Endothelial cell (in vitro differentiated cells): Measurements from ENCODE around the gene ALK. TPM values are rescaled to one million over a fixed set of nuclear protein-coding genes. Genes with fewer than 3 reads are reported as not detected.

Experiments used
- DNase-seq: peaks from one replicate; pipeline ENCODE4 v3.0.0; 2021; ENCODE audit warnings: low spot score
- H3K27ac Mint-ChIP-seq: one replicate; pipeline ENCODE4 v1.8.0; 2021; ENCODE audit warnings: mixed read lengths, inconsistent platforms; ENCODE audit not compliant: unreplicated experiment
- H3K27me3 Mint-ChIP-seq: one replicate; pipeline ENCODE4 v1.8.0; 2021; ENCODE audit warnings: mild to moderate bottlenecking, moderate library complexity, mixed read lengths, inconsistent platforms; ENCODE audit not compliant: unreplicated experiment
- H3K36me3 Mint-ChIP-seq: one replicate; pipeline ENCODE4 v1.8.0; 2021; ENCODE audit warnings: mild to moderate bottlenecking, low read depth, mixed read lengths, inconsistent platforms; ENCODE audit not compliant: unreplicated experiment
- H3K4me1 Mint-ChIP-seq: one replicate; pipeline ENCODE4 v1.8.0; 2021; ENCODE audit warnings: mild to moderate bottlenecking, mixed read lengths, inconsistent platforms; ENCODE audit not compliant: unreplicated experiment
- H3K4me3 Mint-ChIP-seq: one replicate; pipeline ENCODE4 v1.8.0; 2021; ENCODE audit warnings: mild to moderate bottlenecking, mixed read lengths, inconsistent platforms; ENCODE audit not compliant: unreplicated experiment
- H3K9me3 Mint-ChIP-seq: one replicate; pipeline ENCODE4 v1.8.0; 2021; ENCODE audit warnings: mixed read lengths, inconsistent platforms; ENCODE audit not compliant: unreplicated experiment
- CTCF ChIP-seq: fragments of 200-600 bp; sonication (generic); IDR thresholded peaks from one replicate; pipeline ENCODE4 v1.5.0; 2021; ENCODE audit warnings: antibody characterized with exemption; ENCODE audit not compliant: unreplicated experiment
- total RNA-seq: library from RNA; stranded (reverse); fragmentation: NEBNext Ultra II Directional; extraction: Animal tissue kit (Norgen Biotek cat#: 25700); gene quantifications from one replicate; pipeline ENCODE4 v1.2.1, GENCODE V29; 2021; ENCODE audit not compliant: unreplicated experiment

ALK gene
- total RNA-seq, 1 donor from 2014 or later, result 0.05 TPM

- DNase-seq, result no peak
- H3K4me1 Mint-ChIP-seq, result no peaks in the 10 kb centered on the region
- peaks cover 5% of the 10 kb centered on the region for H3K9me3 Mint-ChIP-seq
- no peaks in the 10 kb centered on the region for H3K27me3 Mint-ChIP-seq
- no peak for TF ChIP-seq CTCF
- no peak overlapping the region for H3K27ac Mint-ChIP-seq
- H3K4me3 Mint-ChIP-seq, result no peak overlapping the region
- no peaks in the 10 kb centered on the region for H3K36me3 Mint-ChIP-seq
Observed at GRCh38 chr2:29509878-29510277, 411.5 kb downstream of the ALK start.

DNA sequence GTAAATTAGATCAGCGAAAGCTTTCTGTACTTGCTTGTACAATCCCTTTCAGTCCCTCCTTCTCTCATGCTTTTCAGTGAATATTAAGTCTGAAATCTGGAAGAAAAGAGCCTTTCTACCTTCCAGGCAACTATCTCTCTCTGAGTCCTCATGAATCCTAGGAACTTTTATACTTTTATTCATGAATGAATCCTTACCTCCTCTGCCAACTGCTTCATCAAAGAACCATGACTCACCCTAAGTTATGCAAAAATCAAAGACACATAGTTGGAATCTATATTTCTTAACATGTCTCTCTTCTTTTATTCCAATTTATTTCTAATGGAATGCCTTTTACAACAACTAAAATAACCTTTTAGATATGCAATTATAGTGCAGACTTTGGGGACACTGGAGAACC lies 412.0 kb downstream of the ALK start:
- no peak for DNase-seq
- Mint-ChIP-seq H3K27ac (no peak overlapping the region), H3K4me3 (no peak overlapping the region), H3K4me1 (no peaks in the 10 kb centered on the region), H3K9me3 (peaks cover 1% of the 10 kb centered on the region), H3K27me3 (no peaks in the 10 kb centered on the region), H3K36me3 (no peaks in the 10 kb centered on the region)
- no peak for TF ChIP-seq CTCF

DNA sequence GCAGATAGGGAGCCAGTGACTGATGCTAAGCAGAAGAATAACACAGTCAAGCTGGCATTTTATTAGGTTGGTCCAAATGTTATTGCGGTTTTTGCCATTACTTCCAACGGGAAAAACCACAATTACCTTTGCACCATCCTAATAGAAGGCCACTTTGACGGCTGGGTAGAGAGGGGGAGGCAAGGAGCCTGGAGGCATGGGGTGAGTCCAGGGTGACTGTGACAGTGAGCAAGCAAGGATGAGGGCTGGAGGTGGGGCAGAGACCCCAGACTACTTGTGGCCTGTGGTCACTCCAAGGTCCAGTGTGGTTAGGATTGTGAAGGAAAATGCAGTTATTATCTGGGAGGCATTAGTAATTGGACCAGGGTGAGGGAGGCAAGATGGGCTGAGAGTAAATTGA lies 416.6 kb downstream of the ALK start:
- no peaks in the 10 kb centered on the region for H3K9me3 Mint-ChIP-seq
- DNase-seq, result no peak
- no peaks in the 10 kb centered on the region for H3K27me3 Mint-ChIP-seq
- TF ChIP-seq CTCF, result no peak
- H3K36me3 Mint-ChIP-seq, result no peaks in the 10 kb centered on the region
- H3K4me1 Mint-ChIP-seq, result no peaks in the 10 kb centered on the region
- no peak overlapping the region for H3K4me3 Mint-ChIP-seq
- no peak overlapping the region for H3K27ac Mint-ChIP-seq

DNA sequence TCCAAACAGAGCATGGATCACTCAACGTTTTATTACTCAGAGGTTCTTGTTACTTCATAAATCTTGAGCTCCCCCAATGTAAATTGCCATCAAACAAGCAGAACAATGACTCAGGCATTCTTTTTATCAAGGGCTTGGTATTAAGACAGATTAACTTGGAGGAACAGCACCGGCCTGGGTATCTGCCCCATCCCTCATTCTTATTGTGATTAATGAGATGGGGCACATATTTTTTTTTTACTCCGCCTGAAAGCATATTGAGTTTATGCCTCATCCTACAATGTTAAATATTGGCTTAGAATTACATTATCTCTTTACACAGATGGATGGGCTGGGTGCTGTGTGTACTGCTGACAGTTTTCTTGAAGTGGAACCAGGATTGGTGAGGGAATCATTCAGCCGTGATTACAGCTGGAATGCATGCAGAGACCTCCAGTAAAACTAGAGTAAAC lies 418.9 kb downstream of the ALK start:
- no peak for DNase-seq
- no peak overlapping the region for H3K27ac Mint-ChIP-seq
- H3K27me3 Mint-ChIP-seq, result no peaks in the 10 kb centered on the region
- no peak overlapping the region for H3K4me3 Mint-ChIP-seq
- H3K9me3 Mint-ChIP-seq, result no peaks in the 10 kb centered on the region
- no peaks in the 10 kb centered on the region for H3K36me3 Mint-ChIP-seq
- no peaks in the 10 kb centered on the region for H3K4me1 Mint-ChIP-seq
- TF ChIP-seq CTCF, result no peak

DNA sequence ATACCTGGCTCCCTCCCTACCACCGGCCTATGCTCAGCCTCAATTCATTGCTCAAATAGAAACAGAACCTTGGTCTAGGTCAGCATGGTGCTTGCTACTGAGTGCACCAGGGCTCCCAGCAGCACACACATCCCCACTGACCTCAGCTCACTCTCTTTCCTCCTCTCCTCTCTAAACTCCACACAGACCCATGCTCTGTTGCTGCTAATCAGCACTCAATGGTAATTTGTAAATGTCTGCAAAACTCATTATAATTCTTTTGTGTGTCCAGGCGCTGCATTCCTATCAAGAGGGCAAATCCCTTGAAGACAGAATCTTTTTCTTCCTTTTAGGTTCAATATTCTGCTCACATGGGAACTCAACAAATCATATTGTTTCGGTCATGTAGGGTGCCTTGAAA lies 424.0 kb downstream of the ALK start:
- Mint-ChIP-seq H3K27me3 (no peaks in the 10 kb centered on the region), H3K4me3 (no peak overlapping the region), H3K4me1 (no peaks in the 10 kb centered on the region), H3K9me3 (no peaks in the 10 kb centered on the region), H3K36me3 (no peaks in the 10 kb centered on the region), H3K27ac (no peak overlapping the region)
- DNase-seq, result no peak
- no peak for TF ChIP-seq CTCF
